GM19463 (cell line): ENCODE results near the gene FAM174B.

Experiments used
- ATAC-seq: cut with Tn5 transposase; IDR thresholded peaks from one replicate; pipeline ENCODE4 v1.9.1; 2021; ENCODE audit warnings: mild to moderate bottlenecking, moderate library complexity; ENCODE audit not compliant: unreplicated experiment

The FAM174B gene

GRCh38 chr15:92574566-92574965, 81.0 kb downstream of the FAM174B start:
- no peak for ATAC-seq

- no peak for ATAC-seq
These were observed 81.4 kb downstream of the FAM174B start for GRCh38 chr15:92574161-92574560.

GRCh38 chr15:92571824-92572223, 83.8 kb downstream of the FAM174B start:
- ATAC-seq, result no peak

GRCh38 chr15:92570391-92570790, 85.2 kb downstream of the FAM174B start:
- ATAC-seq, result no peak

- ATAC-seq, result no peak
These were observed 85.8 kb downstream of the FAM174B start for GRCh38 chr15:92569778-92570177.
